ENCODE results near the gene SPEF2. TPM values are rescaled to one million over a fixed set of nuclear protein-coding genes. Genes with fewer than 3 reads are reported as not detected.

SPEF2 gene
- total and polyA plus RNA-seq, 2 donors (not counting 1 experiment from before 2014, with no cell fraction given), result 0.31 to 0.59 TPM

DNA sequence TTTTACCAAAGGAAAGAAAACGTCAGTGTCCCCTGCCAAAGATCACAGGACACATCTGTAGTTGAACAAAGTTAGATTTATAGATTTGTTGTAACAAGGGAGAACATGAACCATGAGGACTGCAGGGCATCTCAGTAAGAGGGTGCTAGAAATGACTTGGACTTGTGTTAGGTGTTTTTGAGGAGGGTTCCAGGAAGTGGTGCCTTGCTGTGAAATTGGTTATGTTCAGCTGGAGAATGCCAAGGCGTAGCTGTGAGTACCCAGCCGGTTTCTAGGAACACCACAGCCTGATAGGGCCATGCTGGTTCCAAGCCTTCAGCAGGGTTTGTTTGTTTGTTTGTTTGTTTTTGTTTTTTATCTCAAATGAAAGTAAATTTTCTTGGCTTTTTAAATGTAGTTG lies 5.3 kb downstream of the SPEF2 start:
- H3K9me3 ChIP-seq (ENCODE audit: control extremely low read depth in 1 of 3, control insufficient read depth in 2 of 3, insufficient read depth in 1 of 3, low read length in 2 of 3), result peaks cover 0 to 2% (median 0%) of the 10 kb centered on the region in 3 donors
- H3K27me3 ChIP-seq (replicated peaks in 1 of 4; ENCODE audit: control extremely low read depth in 1 of 4, control insufficient read depth in 3 of 4, insufficient read depth in 4 of 4, low read length in 3 of 4), result no peaks in the 10 kb centered on the region
- H3K36me3 ChIP-seq (replicated peaks in 1 of 2; ENCODE audit: control extremely low read depth in 1 of 2, control insufficient read depth in 1 of 2, extremely low read depth in 1 of 2, insufficient read depth in 2 of 2, low read length in 1 of 2), result no peaks in the 10 kb centered on the region
- ChIA-PET CTCF (no interaction called here), POLR2A (no interaction called here)
- Mint-ChIP-seq H3K27me3 (no peaks in the 10 kb centered on the region), H3K4me3 (no peak overlapping the region), H3K9me3 (ENCODE audit: insufficient read depth) (no peaks in the 10 kb centered on the region), H3K4me1 (peaks cover 3% of the 10 kb centered on the region), H3K27ac (no peak overlapping the region)
- H4K20me1 ChIP-seq (ENCODE audit: control insufficient read depth, insufficient read depth, low read length, poor library complexity, severe bottlenecking), result no peaks in the 10 kb centered on the region
- 88% methylated on average over 2 of the region's 3 CpGs for WGBS (ENCODE audit: insufficient coverage)
- intact Hi-C loops (cut with micrococcal nuclease), result no loop called here
- H3K9ac ChIP-seq (ENCODE audit: low read length), result no peak overlapping the region
- peaks cover 0 to 6% of the 10 kb centered on the region in 2 donors for H3K4me1 ChIP-seq (ENCODE audit: control insufficient read depth in 2 of 2, insufficient read depth in 2 of 2, low read length in 2 of 2)
- no peaks in the 10 kb centered on the region for H3K79me2 ChIP-seq (ENCODE audit: control insufficient read depth, insufficient read depth, low read length)
- DNase-seq, result no peak
- TF ChIP-seq, protein P1, sequence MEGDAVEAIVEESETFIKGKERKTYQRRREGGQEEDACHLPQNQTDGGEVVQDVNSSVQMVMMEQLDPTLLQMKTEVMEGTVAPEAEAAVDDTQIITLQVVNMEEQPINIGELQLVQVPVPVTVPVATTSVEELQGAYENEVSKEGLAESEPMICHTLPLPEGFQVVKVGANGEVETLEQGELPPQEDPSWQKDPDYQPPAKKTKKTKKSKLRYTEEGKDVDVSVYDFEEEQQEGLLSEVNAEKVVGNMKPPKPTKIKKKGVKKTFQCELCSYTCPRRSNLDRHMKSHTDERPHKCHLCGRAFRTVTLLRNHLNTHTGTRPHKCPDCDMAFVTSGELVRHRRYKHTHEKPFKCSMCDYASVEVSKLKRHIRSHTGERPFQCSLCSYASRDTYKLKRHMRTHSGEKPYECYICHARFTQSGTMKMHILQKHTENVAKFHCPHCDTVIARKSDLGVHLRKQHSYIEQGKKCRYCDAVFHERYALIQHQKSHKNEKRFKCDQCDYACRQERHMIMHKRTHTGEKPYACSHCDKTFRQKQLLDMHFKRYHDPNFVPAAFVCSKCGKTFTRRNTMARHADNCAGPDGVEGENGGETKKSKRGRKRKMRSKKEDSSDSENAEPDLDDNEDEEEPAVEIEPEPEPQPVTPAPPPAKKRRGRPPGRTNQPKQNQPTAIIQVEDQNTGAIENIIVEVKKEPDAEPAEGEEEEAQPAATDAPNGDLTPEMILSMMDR (IDR thresholded peaks at IDR 0.05), result no peak
- TF ChIP-seq EZH2 (IDR thresholded peaks at IDR 0.05; ENCODE audit: borderline replicate concordance, insufficient read depth, low read depth, low read length, poor library complexity, severe bottlenecking), result no peak
- no peak overlapping the region for H3K27ac ChIP-seq (ENCODE audit: low read length in 2 of 2)
- no peak overlapping the region for H2AFZ ChIP-seq (ENCODE audit: insufficient read depth, low read depth, low read length, poor library complexity, severe bottlenecking)
- no peak overlapping the region for H3K4me2 ChIP-seq (replicated peaks; ENCODE audit: low read depth, low read length, poor library complexity, severe bottlenecking)
- ATAC-seq (ENCODE audit: low read depth), result no peak
- no peak overlapping the region for H3K4me3 ChIP-seq (ENCODE audit: control extremely low read depth in 1 of 5, extremely low read depth in 1 of 5, insufficient read depth in 1 of 5, low read depth in 2 of 5, low read length in 4 of 5)

DNA sequence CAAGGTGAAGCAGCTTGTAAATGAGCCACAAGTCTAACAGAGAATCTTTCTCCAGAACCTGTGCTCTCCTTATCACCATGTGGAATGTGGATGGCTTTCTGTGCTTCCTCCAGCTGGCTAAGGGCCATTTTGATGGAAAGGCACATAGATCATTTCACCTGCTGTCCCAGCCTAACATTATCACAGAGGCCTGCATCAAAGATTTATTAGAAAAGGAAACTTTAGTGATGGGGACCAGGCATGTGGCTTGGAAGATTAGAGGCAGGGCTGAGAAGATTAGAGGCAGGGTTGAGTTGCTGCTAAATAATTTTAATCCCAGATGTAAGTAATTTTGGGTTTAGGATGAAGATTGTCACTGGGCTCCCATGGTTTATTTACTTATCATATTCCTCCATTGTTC lies 6.3 kb downstream of the SPEF2 start:
- H3K79me2 ChIP-seq (ENCODE audit: control insufficient read depth, insufficient read depth, low read length), result no peaks in the 10 kb centered on the region
- no peak overlapping the region for H3K9ac ChIP-seq (ENCODE audit: low read length)
- Mint-ChIP-seq H3K27me3 (no peaks in the 10 kb centered on the region), H3K4me1 (no peaks in the 10 kb centered on the region), H3K4me3 (no peak overlapping the region), H3K27ac (no peak overlapping the region), H3K9me3 (ENCODE audit: insufficient read depth) (no peaks in the 10 kb centered on the region)
- H2AFZ ChIP-seq (ENCODE audit: insufficient read depth, low read depth, low read length, poor library complexity, severe bottlenecking), result no peak overlapping the region
- ATAC-seq (ENCODE audit: low read depth) (no peak), DNase-seq (no peak)
- H3K36me3 ChIP-seq (replicated peaks in 1 of 2; ENCODE audit: control extremely low read depth in 1 of 2, control insufficient read depth in 1 of 2, extremely low read depth in 1 of 2, insufficient read depth in 2 of 2, low read length in 1 of 2), result no peaks in the 10 kb centered on the region
- H3K4me2 ChIP-seq (replicated peaks; ENCODE audit: low read depth, low read length, poor library complexity, severe bottlenecking), result no peak overlapping the region
- ChIA-PET CTCF (no interaction called here), POLR2A (no interaction called here)
- H4K20me1 ChIP-seq (ENCODE audit: control insufficient read depth, insufficient read depth, low read length, poor library complexity, severe bottlenecking), result no peaks in the 10 kb centered on the region
- no peaks in the 10 kb centered on the region for H3K4me1 ChIP-seq (ENCODE audit: control insufficient read depth in 2 of 2, insufficient read depth in 2 of 2, low read length in 2 of 2)
- H3K27ac ChIP-seq (ENCODE audit: low read length in 2 of 2), result no peak overlapping the region
- no peaks in the 10 kb centered on the region for H3K27me3 ChIP-seq (replicated peaks in 1 of 4; ENCODE audit: control extremely low read depth in 1 of 4, control insufficient read depth in 3 of 4, insufficient read depth in 4 of 4, low read length in 3 of 4)
- intact Hi-C loops (cut with micrococcal nuclease), result no loop called here
- no peak for TF ChIP-seq EZH2 (IDR thresholded peaks at IDR 0.05; ENCODE audit: borderline replicate concordance, insufficient read depth, low read depth, low read length, poor library complexity, severe bottlenecking)
- no peak overlapping the region for H3K4me3 ChIP-seq (ENCODE audit: control extremely low read depth in 1 of 5, extremely low read depth in 1 of 5, insufficient read depth in 1 of 5, low read depth in 2 of 5, low read length in 4 of 5)
- no peaks in the 10 kb centered on the region for H3K9me3 ChIP-seq (ENCODE audit: control extremely low read depth in 1 of 3, control insufficient read depth in 2 of 3, insufficient read depth in 1 of 3, low read length in 2 of 3)
